NCI-H82 (cell line): ENCODE results near the gene SOX6.

Source experiments
- DNase-seq: peaks from one replicate; lab custom pipeline; 2025; lab: John Stamatoyannopoulos, UW

Gene SOX6

GRCh38 chr11:16364254-16364653 is 7.9 kb upstream of the SOX6 start:
- DNase-seq: no peak

- no peak for DNase-seq
These were observed 7.4 kb upstream of the SOX6 start for GRCh38 chr11:16363706-16364105.

GRCh38 chr11:16361108-16361865 is 4.9 kb upstream of the SOX6 start:
- DNase-seq: no peak

GRCh38 chr11:16359369-16359768 is 3.0 kb upstream of the SOX6 start:
- DNase-seq: no peak

- no peak for DNase-seq
These were observed 2.4 kb upstream of the SOX6 start for GRCh38 chr11:16358726-16359125.

- no peak for DNase-seq
These were observed 1.4 kb upstream of the SOX6 start for GRCh38 chr11:16357775-16358174.

- no peak for DNase-seq
These were observed 531 bp upstream of the SOX6 start for GRCh38 chr11:16356761-16357393.

GRCh38 chr11:16352707-16353106 is 3.6 kb downstream of the SOX6 start:
- DNase-seq: no peak

- no peak for DNase-seq
These were observed 6.2 kb downstream of the SOX6 start for GRCh38 chr11:16350125-16350524.

- no peak for DNase-seq
These were observed 8.2 kb downstream of the SOX6 start for GRCh38 chr11:16347928-16348685.

GRCh38 chr11:16346975-16347374 is 9.4 kb downstream of the SOX6 start:
- no peak for DNase-seq

- DNase-seq: no peak
These were observed 14.5 kb downstream of the SOX6 start for GRCh38 chr11:16341853-16342252.

- DNase-seq: no peak
These were observed 18.0 kb downstream of the SOX6 start for GRCh38 chr11:16338393-16338792.

GRCh38 chr11:16337421-16338213 is 18.7 kb downstream of the SOX6 start:
- DNase-seq: no peak

GRCh38 chr11:16336721-16337120 is 19.6 kb downstream of the SOX6 start:
- DNase-seq: no peak

GRCh38 chr11:16336204-16336603 is 20.1 kb downstream of the SOX6 start:
- DNase-seq: no peak

GRCh38 chr11:16335236-16335962 is 20.9 kb downstream of the SOX6 start:
- DNase-seq: no peak

GRCh38 chr11:16326679-16327297 is 29.6 kb downstream of the SOX6 start:
- no peak for DNase-seq

GRCh38 chr11:16322190-16322589 is 34.2 kb downstream of the SOX6 start:
- DNase-seq: no peak

GRCh38 chr11:16321148-16321547 is 35.2 kb downstream of the SOX6 start:
- DNase-seq: no peak

- DNase-seq: no peak
These were observed 38.0 kb downstream of the SOX6 start for GRCh38 chr11:16318320-16318719.
